GM06990 (cell line): ENCODE data around the gene LARP4B.

ENCODE experiments used
- DNase-seq: peaks from one replicate; pipeline ENCODE4 v3.0.0-alpha.2; 2011; ENCODE audit not compliant: insufficient read length; ENCODE audit errors: extremely low read depth
- H3K27me3 ChIP-seq: replicated peaks from 2 replicates; pipeline ENCODE4 v1.6.0; 2011; ENCODE audit warnings: low read length; ENCODE audit not compliant: control insufficient read depth, insufficient read depth
- H3K36me3 ChIP-seq: 2 replicates; pipeline ENCODE4 v1.5.1; 2011; ENCODE audit warnings: low read length; ENCODE audit not compliant: control insufficient read depth, insufficient read depth
- H3K4me3 ChIP-seq: replicated peaks from 2 replicates; pipeline ENCODE4 v1.5.1; 2011; ENCODE audit warnings: low read depth, mild to moderate bottlenecking, control low read depth, low read length
- CTCF ChIP-seq: IDR thresholded peaks from 2 replicates; pipeline ENCODE4 v1.5.1; 2011; ENCODE audit warnings: low read length, control low read depth, mild to moderate bottlenecking, inconsistent platforms; ENCODE audit not compliant: insufficient read depth, poor library complexity, severe bottlenecking

Gene LARP4B

GRCh38 chr10:805620-806305 lies 125.7 kb downstream of the LARP4B start:
- no peaks in the 10 kb centered on the region for H3K27me3 ChIP-seq
- H3K36me3 ChIP-seq: peaks cover 16% of the 10 kb centered on the region
- no peak for TF ChIP-seq CTCF
- DNase-seq: no peak
- H3K4me3 ChIP-seq: no peak overlapping the region

- Histone ChIP-seq H3K36me3 (peaks cover 16% of the 10 kb centered on the region), H3K27me3 (no peaks in the 10 kb centered on the region), H3K4me3 (no peak overlapping the region)
- TF ChIP-seq CTCF: no peak
- no peak for DNase-seq
Measured at GRCh38 chr10:804787-805619, 126.5 kb downstream of the LARP4B start.

- H3K4me3 ChIP-seq: no peak overlapping the region
- TF ChIP-seq CTCF: no peak
- H3K27me3 ChIP-seq: no peaks in the 10 kb centered on the region
- DNase-seq: no peak
- H3K36me3 ChIP-seq: peaks cover 16% of the 10 kb centered on the region
Measured at GRCh38 chr10:804191-804781, 127.2 kb downstream of the LARP4B start.

GRCh38 chr10:803041-803741 lies 128.3 kb downstream of the LARP4B start:
- Histone ChIP-seq H3K36me3 (peaks cover 9% of the 10 kb centered on the region), H3K27me3 (no peaks in the 10 kb centered on the region), H3K4me3 (no peak overlapping the region)
- DNase-seq: no peak
- TF ChIP-seq CTCF: no peak

- H3K27me3 ChIP-seq: no peaks in the 10 kb centered on the region
- no peak for TF ChIP-seq CTCF
- H3K36me3 ChIP-seq: peaks cover 4% of the 10 kb centered on the region
- H3K4me3 ChIP-seq: no peak overlapping the region
- DNase-seq: no peak
Measured at GRCh38 chr10:802506-802905, 129.0 kb downstream of the LARP4B start.
